ENCODE data around the gene EMC7. TPM values are rescaled to one million over a fixed set of nuclear protein-coding genes. Genes with fewer than 3 reads are reported as not detected.

The EMC7 gene
- total RNA-seq, 1 experiment from 2014 or later, result 55.6 TPM

DNA sequence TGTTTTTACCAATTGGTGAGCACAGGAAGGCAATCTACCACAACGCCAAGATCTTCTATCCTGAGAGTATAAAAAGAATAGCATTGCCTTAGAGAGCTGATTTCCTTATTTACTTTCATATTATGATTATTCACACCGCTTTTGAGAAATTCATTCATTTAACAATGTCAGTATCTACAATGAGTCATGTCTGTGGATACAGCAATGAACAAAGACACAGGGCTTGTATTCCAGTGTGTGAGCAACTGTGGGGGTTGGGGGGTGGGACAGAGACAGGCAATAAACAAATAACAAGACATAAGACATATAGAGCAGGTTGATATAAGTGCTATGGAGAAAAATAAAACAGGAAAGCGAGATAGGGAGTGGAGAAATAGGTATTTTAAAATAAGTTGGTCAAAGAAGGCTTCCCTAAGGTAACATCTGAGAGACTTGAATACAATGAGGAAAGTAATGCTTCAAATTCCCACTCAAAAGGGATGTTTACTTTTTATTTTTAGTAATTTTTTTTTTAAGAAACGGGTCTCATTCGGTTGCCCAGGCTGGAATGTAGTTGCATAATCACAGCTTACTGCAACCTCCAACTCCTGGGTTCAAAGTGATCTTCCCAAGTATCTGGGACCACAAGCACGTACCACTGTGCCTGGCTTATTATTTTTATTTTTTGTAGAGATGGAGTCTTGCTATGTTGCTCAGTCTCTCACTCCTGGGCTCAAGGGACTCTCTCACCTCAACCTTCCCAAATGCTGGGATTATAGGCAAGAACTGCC lies 45.9 kb upstream of the EMC7 start:
- Mint-ChIP-seq H3K36me3 (ENCODE audit: insufficient read depth in 1 of 3, low read depth in 3 of 3) (peaks cover 25 to 75% (median 63%) of the 10 kb centered on the region in 3 experiments), H3K4me1 (no peaks in the 10 kb centered on the region), H3K4me3 (no peak overlapping the region), H3K27me3 (ENCODE audit: low read depth) (no peaks in the 10 kb centered on the region), H3K9me3 (no peaks in the 10 kb centered on the region), H3K27ac (no peak overlapping the region)
- H4K8ac ChIP-seq (replicated peaks; ENCODE audit: insufficient read length, low read depth, low read length), result no peak overlapping the region
- H3K56ac ChIP-seq (ENCODE audit: insufficient read length, low read depth, low read length), result no peak overlapping the region
- H2AFZ ChIP-seq (ENCODE audit: low read length), result no peak overlapping the region
- H3K9me3 ChIP-seq (ENCODE audit: control insufficient read depth, low read depth, low read length), result no peaks in the 10 kb centered on the region
- no peak overlapping the region for H3K9ac ChIP-seq (ENCODE audit: extremely low read depth, insufficient read length, low read length)
- no peak overlapping the region for H2BK5ac ChIP-seq (ENCODE audit: insufficient read length, low read length)
- H3K23me2 ChIP-seq (ENCODE audit: insufficient read length, low read depth, low read length, poor library complexity, severe bottlenecking), result no peaks in the 10 kb centered on the region
- no peak for DNase-seq
- no peak overlapping the region for H3K18ac ChIP-seq (ENCODE audit: insufficient read length, low read depth, low read length)
- no peaks in the 10 kb centered on the region for H4K20me1 ChIP-seq (ENCODE audit: control insufficient read depth, insufficient read depth, insufficient read length)
- no peak overlapping the region for H2AK5ac ChIP-seq (ENCODE audit: insufficient read length, low read length)
- TF ChIP-seq CTCF (conservative IDR thresholded peaks at IDR 0.05), result no peak
- no peak overlapping the region for H4K91ac ChIP-seq (ENCODE audit: insufficient read length, low read depth, low read length)
- no peak overlapping the region for H3K27ac ChIP-seq (ENCODE audit: insufficient read length, low read depth, low read length)
- H3T11ph ChIP-seq (ENCODE audit: low read length), result no peak overlapping the region
- H3K4me1 ChIP-seq (ENCODE audit: insufficient read depth, low read length), result no peaks in the 10 kb centered on the region
- no peak overlapping the region for H3K4me2 ChIP-seq (ENCODE audit: insufficient read depth, insufficient read length, low read length)
- H2BK12ac ChIP-seq (ENCODE audit: insufficient read length, low read depth, low read length), result no peak overlapping the region
- no CpG with 5 or more reads among the region's 6 CpGs for WGBS (ENCODE audit: extremely low coverage, insufficient read length, low lambda C conversion rate)
- H2BK20ac ChIP-seq (ENCODE audit: low read depth, low read length, poor library complexity, severe bottlenecking), result no peak overlapping the region
- no peaks in the 10 kb centered on the region for H3K79me1 ChIP-seq (ENCODE audit: insufficient read depth, low read depth, low read length, poor library complexity, severe bottlenecking)
- H2BK15ac ChIP-seq (ENCODE audit: low read depth, low read length), result no peak overlapping the region
- H3K4ac ChIP-seq (ENCODE audit: low read depth, low read length), result no peak overlapping the region
- no peaks in the 10 kb centered on the region for H3K79me2 ChIP-seq (ENCODE audit: insufficient read depth, low read length)
- H3K27me3 ChIP-seq (ENCODE audit: insufficient read depth, low read length), result no peaks in the 10 kb centered on the region
- H2BK120ac ChIP-seq (ENCODE audit: low read depth, low read length, poor library complexity, severe bottlenecking), result no peak overlapping the region
- H3K23ac ChIP-seq (ENCODE audit: insufficient read length, low read depth, low read length), result no peak overlapping the region
- no peak overlapping the region for H3K14ac ChIP-seq (ENCODE audit: insufficient read depth, low read length)
- H4K5ac ChIP-seq (ENCODE audit: insufficient read length, low read depth, low read length), result no peak overlapping the region

All from H9 (cell line).